Measurements from ENCODE around the gene TPP1. TPM values are rescaled to one million over a fixed set of nuclear protein-coding genes. Genes with fewer than 3 reads are reported as not detected.

TPP1 gene
- total and polyA plus RNA-seq, 9 of the 15 experiments (the other 6 are each of a cell fraction or from before 2014, with no cell fraction given), result 7.5 to 75.8 (median 15.7) TPM

- TF ChIP-seq MAZ (CRISPR knock-in tag; conservative IDR thresholded peaks at IDR 0.05 in 1 of 2, IDR thresholded peaks at IDR 0.05 in 1 of 2) (no peak; a peak in 1 of 4 replicates), LCOR (CRISPR knock-in tag; IDR thresholded peaks at IDR 0.05) (no peak), TAF7 (tag; IDR thresholded peaks at IDR 0.05) (no peak), TFAP4 (CRISPR knock-in tag; IDR thresholded peaks at IDR 0.05; ENCODE audit: borderline replicate concordance) (peak; percentile 100), ATF3 (IDR thresholded peaks at IDR 0.05) (peak; percentile 79), ATF3 (CRISPR knock-in tag; conservative IDR thresholded peaks at IDR 0.05) (no peak), TAF9B (IDR thresholded peaks at IDR 0.05; ENCODE audit: partially characterized antibody) (peak; percentile 99), JUND (IDR thresholded peaks at IDR 0.05; ENCODE audit: borderline replicate concordance, low read depth, low read length) (peak; percentile 89), JUND (tag; IDR thresholded peaks at IDR 0.05; ENCODE audit: borderline replicate concordance, low read depth, low read length) (peak; percentile 85; the same call in 2 of the 3 replicates), ETS1 (conservative IDR thresholded peaks at IDR 0.05; ENCODE audit: control insufficient read depth, low read depth, low read length) (peak; percentile 91; the same call in 1 of the 2 replicates), CTBP1 (IDR thresholded peaks at IDR 0.05; ENCODE audit: borderline replicate concordance) (peak; percentile 60), HLTF (IDR thresholded peaks at IDR 0.05) (0 out of 2 replicates have a peak, but pooled peaks have one; percentile 43), NR2C2 (CRISPR knock-in tag; IDR thresholded peaks at IDR 0.05) (no peak), NR2C2 (tag; IDR thresholded peaks at IDR 0.05) (peak; percentile 59), LARP7 (IDR thresholded peaks at IDR 0.05) (no peak), MCM7 (IDR thresholded peaks at IDR 0.05) (no peak), FOSL1 (tag; conservative IDR thresholded peaks at IDR 0.05) (peak; percentile 87), HSF4 (CRISPR knock-in tag; IDR thresholded peaks at IDR 0.05; ENCODE audit: borderline replicate concordance) (no peak), ZBTB7A (IDR thresholded peaks at IDR 0.05; ENCODE audit: borderline replicate concordance, control insufficient read depth, low read depth, low read length) (peak; percentile 78; the same call in 1 of the 2 replicates), ZMIZ1 (IDR thresholded peaks at IDR 0.05; ENCODE audit: low read depth in 2 of 2, low read length in 2 of 2) (no peak), STAT5A (IDR thresholded peaks at IDR 0.05; ENCODE audit: borderline replicate concordance, low read length) (peak; percentile 17; the same call in 1 of the 2 replicates)
These were observed 50.9 kb downstream of the TPP1 start (continued) for GRCh38 chr11:6568191-6568918.

All from K562 (cell line).